DOHH2 (cell line): ENCODE measurements around the gene UBE2V1.

Source experiments
- H3F3A ChIP-seq: fragments of 200-600 bp; sonication (generic), shearing (Covaris generic); 2 replicates; pipeline ENCODE4 v1.6.0; 2016; ENCODE audit warnings: antibody characterized with exemption, mild to moderate bottlenecking; ENCODE audit not compliant: control insufficient read depth, insufficient read depth
- H3K27ac ChIP-seq: fragments of 200-600 bp; sonication (generic); 2 replicates; pipeline ENCODE4 v1.5.1; 2014; ENCODE audit warnings: low read depth, mild to moderate bottlenecking, low read length, moderate library complexity
- H3K27me3 ChIP-seq: fragments of 200-600 bp; sonication (generic); 2 replicates; pipeline ENCODE4 v1.6.1; 2014; ENCODE audit warnings: mild to moderate bottlenecking, low read length, mixed read lengths; ENCODE audit not compliant: control insufficient read depth
- H3K36me3 ChIP-seq: fragments of 200-600 bp; sonication (generic); 2 replicates; pipeline ENCODE4 v1.6.1; 2014; ENCODE audit warnings: mild to moderate bottlenecking, low read length, moderate library complexity, mixed read lengths; ENCODE audit not compliant: control insufficient read depth
- H3K4me1 ChIP-seq: fragments of 200-600 bp; sonication (generic); 2 replicates; pipeline ENCODE4 v1.6.1; 2014; ENCODE audit warnings: mild to moderate bottlenecking, low read length, mixed read lengths; ENCODE audit not compliant: control insufficient read depth
- H3K4me2 ChIP-seq: fragments of 200-600 bp; sonication (generic); 2 replicates; pipeline ENCODE4 v1.6.0; 2014; ENCODE audit warnings: mild to moderate bottlenecking, low read length, moderate library complexity
- H3K4me3 ChIP-seq: fragments of 200-600 bp; sonication (generic); 2 replicates; pipeline ENCODE4 v1.5.1; 2014; ENCODE audit warnings: mild to moderate bottlenecking, low read length, mixed read lengths
- H3K79me2 ChIP-seq: fragments of 200-600 bp; sonication (generic); 2 replicates; pipeline ENCODE4 v1.6.1; 2014; ENCODE audit warnings: mild to moderate bottlenecking, low read length, mixed read lengths; ENCODE audit not compliant: control insufficient read depth
- H3K9me2 ChIP-seq: fragments of 200-600 bp; sonication (generic); replicated peaks from 2 replicates; pipeline ENCODE4 v1.6.1; 2014; ENCODE audit warnings: mild to moderate bottlenecking, low read length, mixed read lengths; ENCODE audit not compliant: control insufficient read depth
- H3K9me3 ChIP-seq: fragments of 200-600 bp; sonication (generic); 2 replicates; pipeline ENCODE4 v1.6.1; 2014; ENCODE audit warnings: antibody characterized with exemption, low read length, mixed read lengths; ENCODE audit not compliant: control insufficient read depth, insufficient read depth
- H4K20me1 ChIP-seq: fragments of 200-600 bp; sonication (generic); 2 replicates; pipeline ENCODE4 v1.6.0; 2014; ENCODE audit warnings: low read depth, mild to moderate bottlenecking, antibody characterized with exemption, low read length, moderate library complexity; ENCODE audit not compliant: control insufficient read depth, insufficient read depth
- EZH2phosphoT487 ChIP-seq: fragments of 200-600 bp; sonication (generic); IDR thresholded peaks from 2 replicates; pipeline ENCODE4 v1.6.1; 2017; ENCODE audit warnings: borderline replicate concordance, mild to moderate bottlenecking, antibody characterized with exemption, low read length, moderate library complexity, mixed read lengths
- TF ChIP-seq, protein P1 (sequence below): fragments of 200-600 bp; sonication (generic); IDR thresholded peaks from one replicate; pipeline ENCODE4 v1.5.1; 2014; ENCODE audit warnings: antibody characterized with exemption, mild to moderate bottlenecking, low read depth, low read length; ENCODE audit not compliant: poor library complexity, severe bottlenecking

The UBE2V1 gene

DNA sequence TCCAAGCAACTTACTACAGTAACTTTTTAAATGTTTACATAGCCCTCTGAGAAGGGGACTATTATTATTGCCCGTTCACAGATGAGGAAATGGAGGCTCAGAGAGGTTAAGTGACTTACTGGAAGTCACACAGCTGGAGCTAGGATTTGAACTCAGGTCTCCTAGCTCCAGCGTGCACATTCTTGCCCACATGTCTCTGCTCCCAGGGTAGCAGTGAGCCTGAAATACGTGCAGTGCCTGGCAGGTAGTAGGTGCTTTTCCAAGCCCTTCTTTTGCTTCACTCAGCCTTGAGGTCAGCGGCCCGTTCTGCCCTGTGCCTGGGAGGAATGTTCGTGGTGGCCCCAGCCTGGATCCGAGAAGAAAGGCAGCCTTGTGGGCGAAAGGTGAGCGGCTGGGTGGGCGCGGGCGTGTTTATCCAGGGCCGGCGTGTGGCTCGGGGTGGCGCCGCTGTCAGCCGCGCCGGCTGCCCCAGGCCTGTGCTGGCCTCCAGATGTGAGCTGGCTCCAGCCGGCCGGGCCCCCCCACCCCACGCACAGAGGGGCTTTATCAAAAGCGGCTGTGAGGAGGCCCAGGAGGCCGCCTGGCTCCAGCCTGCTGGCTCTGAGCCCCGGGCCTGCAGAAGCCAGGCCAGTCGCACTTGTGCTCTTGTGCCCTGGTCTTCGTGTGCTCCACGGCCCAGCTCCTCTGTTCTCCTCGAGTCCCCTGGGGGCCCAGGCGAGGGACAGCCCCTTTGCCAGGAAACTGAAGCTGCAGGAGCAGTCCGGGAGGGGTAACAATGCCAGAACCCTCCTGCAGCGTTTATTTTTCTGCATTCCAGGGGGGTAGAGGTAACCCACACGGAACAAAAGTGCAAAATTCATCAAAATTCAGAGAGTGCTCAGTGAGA, 58.1 kb downstream of the UBE2V1 start:
- H3K27ac ChIP-seq = no peak overlapping the region

DNA sequence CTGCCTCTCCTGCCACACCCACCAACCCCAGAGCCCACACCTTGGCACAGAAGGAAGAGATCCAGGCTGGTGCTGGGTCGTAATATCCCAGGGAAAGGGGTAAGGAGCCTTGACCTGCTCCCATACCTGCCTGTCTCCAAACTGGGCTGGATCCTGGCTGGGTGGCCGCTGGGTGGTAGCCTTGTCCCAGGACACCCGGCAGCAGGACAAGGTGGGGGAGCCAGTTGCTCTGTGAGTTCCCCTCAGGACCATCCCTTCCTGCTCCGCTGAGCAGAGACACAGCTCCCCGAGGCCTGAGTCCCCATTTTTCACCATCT, 58.8 kb downstream of the UBE2V1 start:
- Histone ChIP-seq H3K36me3 (no peaks in the 10 kb centered on the region), H3K9me2 (no peaks in the 10 kb centered on the region), H4K20me1 (no peaks in the 10 kb centered on the region), H3K27ac (no peak overlapping the region), H3K4me1 (no peaks in the 10 kb centered on the region), H3F3A (no peaks in the 10 kb centered on the region), H3K4me2 (no peak overlapping the region), H3K79me2 (no peaks in the 10 kb centered on the region), H3K27me3 (peaks cover 9% of the 10 kb centered on the region), H3K9me3 (no peaks in the 10 kb centered on the region), H3K4me3 (no peak overlapping the region)
- TF ChIP-seq EZH2phosphoT487 = no peak
- TF ChIP-seq, protein P1, sequence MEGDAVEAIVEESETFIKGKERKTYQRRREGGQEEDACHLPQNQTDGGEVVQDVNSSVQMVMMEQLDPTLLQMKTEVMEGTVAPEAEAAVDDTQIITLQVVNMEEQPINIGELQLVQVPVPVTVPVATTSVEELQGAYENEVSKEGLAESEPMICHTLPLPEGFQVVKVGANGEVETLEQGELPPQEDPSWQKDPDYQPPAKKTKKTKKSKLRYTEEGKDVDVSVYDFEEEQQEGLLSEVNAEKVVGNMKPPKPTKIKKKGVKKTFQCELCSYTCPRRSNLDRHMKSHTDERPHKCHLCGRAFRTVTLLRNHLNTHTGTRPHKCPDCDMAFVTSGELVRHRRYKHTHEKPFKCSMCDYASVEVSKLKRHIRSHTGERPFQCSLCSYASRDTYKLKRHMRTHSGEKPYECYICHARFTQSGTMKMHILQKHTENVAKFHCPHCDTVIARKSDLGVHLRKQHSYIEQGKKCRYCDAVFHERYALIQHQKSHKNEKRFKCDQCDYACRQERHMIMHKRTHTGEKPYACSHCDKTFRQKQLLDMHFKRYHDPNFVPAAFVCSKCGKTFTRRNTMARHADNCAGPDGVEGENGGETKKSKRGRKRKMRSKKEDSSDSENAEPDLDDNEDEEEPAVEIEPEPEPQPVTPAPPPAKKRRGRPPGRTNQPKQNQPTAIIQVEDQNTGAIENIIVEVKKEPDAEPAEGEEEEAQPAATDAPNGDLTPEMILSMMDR = no peak

More for the DNA sequence above, 58.1 kb downstream of the UBE2V1 start:
- H3K79me2 ChIP-seq = no peaks in the 10 kb centered on the region
- H3K4me3 ChIP-seq = no peak overlapping the region
- TF ChIP-seq, protein P1 = no peak
- no peak for TF ChIP-seq EZH2phosphoT487
- no peaks in the 10 kb centered on the region for H3K4me1 ChIP-seq
- no peak overlapping the region for H3K4me2 ChIP-seq
- H3K36me3 ChIP-seq = no peaks in the 10 kb centered on the region
- no peaks in the 10 kb centered on the region for H3K9me3 ChIP-seq
- H4K20me1 ChIP-seq = no peaks in the 10 kb centered on the region
- no peaks in the 10 kb centered on the region for H3F3A ChIP-seq
- H3K27me3 ChIP-seq = peaks cover 9% of the 10 kb centered on the region
- H3K9me2 ChIP-seq = no peaks in the 10 kb centered on the region

DNA sequence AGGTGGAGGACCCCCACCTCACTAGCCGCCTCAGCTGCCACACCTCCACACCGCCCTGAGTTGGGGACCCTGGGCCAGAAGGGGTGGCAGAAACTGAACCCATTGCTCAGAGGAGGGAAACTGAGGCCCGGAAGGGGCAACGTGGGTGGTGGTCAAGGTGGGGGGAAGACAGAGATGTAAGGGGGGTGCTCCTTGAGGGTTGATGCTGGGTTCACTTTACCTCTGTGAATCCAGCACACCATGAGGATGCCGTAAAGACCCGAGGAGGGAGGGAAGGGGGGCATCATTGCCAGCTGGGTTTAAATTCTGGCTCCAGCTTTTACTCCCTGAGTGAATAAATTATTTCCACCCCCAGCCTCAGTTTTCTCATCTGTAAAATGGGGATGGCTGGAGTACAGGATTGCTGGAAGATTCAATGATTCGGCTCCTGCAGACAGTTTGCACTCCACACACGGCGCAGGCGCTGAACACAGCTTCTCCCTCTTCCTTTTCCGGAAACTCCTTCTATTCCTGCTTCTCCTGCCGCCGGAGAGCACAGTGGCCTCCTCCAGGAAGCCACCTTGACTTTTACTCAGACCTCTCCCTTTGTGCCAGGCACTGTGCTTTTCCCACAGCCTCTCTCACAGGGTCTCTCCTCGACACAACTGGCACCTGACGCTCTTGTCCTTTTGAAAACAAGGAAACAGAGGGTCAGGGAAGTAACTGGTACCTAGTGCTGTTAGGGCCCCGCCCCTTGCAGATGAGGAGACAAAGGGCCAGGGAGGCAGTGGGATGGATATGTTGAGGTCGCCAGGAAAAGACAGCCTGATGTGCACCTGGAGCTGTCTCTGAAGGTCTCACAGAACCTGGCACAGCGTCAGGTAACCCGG, 59.4 kb downstream of the UBE2V1 start:
- Histone ChIP-seq H3K27ac (no peak overlapping the region), H3K4me2 (no peak overlapping the region), H3K4me1 (0 out of 2 replicates have a peak, but pooled peaks cover under 1% of the 10 kb centered on the region), H3K36me3 (no peaks in the 10 kb centered on the region), H3F3A (no peaks in the 10 kb centered on the region), H3K9me2 (no peaks in the 10 kb centered on the region), H3K4me3 (no peak overlapping the region), H3K27me3 (peaks cover 9% of the 10 kb centered on the region), H4K20me1 (no peaks in the 10 kb centered on the region), H3K79me2 (no peaks in the 10 kb centered on the region), H3K9me3 (no peaks in the 10 kb centered on the region)
- no peak for TF ChIP-seq EZH2phosphoT487
- TF ChIP-seq, protein P1 = no peak
